ENCODE data around the gene KRTAP15-1.

Gene KRTAP15-1

GRCh38 chr21:30439975-30440374 is at the start of gene KRTAP15-1:
Gene KRTAP15-1, plus strand, starts transcription at chr21:30440275. Its CDS starts 53 bp downstream, at chr21:30440328.
- DNase-seq = no peak

DNA sequence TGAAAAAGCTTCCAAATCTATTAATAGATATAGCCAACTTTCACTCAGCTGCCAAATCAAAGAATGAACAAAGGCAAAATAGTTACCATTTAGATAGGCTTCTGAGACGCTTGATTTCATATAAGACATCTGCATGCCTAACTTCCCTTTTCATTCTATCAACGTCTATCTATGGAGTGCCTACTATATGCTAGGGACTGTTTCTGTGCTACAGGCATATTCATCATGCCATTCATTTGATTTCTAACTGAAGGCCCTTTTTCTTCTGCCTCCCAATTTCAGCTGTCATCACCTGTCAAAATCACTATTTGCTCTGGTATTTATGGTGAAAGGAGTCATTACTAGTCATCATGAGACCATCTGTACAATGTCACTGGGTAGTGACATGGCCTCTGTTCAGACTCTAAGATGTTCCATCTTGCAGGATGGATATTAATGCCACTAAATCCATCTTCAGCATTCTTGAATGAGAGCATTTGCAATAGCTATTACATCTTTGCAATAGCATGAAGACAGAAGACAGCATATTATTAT is 48.5 kb upstream of the KRTAP15-1 start:
- DNase-seq = no peak

DNA sequence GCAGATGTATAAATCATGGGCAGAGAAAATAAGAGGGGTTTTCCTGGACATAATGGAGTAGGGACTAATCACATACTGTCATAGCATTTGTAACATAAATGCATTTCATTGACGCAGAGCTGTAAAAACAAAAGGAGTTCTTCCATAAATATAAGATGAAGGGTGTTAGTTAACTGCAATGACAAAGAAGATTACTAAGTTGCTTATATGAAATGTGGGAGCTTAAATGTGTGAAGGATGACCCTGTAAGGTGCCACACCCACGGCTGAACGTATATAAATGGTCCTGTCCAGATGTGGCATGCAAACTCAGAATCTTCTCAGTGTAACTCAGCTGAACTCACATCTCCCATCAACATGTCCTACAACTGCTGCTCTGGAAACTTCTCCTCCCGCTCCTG is 44.3 kb upstream of the KRTAP15-1 start, which contains the start of gene KRTAP13-1:
TSS of gene KRTAP13-1 (plus strand) at position 301 of the 400 bp plus-strand sequence. CDS start at position 357, 56 bp downstream.
- no peak for DNase-seq

- no peak for DNase-seq
These were observed 31.1 kb upstream of the KRTAP15-1 start for GRCh38 chr21:30408782-30409494.

DNA sequence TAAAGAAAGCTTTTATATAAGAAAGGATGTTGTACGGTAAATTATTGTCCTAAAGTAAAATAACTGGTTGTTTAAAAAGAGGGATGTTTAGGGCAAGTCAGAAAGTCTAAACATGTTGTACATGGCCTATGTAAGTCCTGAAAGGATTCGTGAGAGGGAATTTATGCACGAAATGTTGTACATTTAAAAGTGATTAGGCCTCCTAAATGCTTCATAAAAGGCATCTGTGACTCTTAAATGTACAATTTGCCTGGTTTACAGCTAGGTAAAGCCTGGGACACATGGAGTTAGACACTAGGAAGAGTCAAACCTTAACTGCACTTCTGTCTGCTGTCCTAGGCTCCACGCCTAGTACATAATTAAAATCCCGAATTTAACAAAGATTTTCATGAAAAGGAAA is 24.1 kb upstream of the KRTAP15-1 start:
- no peak for DNase-seq

- no peak for DNase-seq
These were observed 14.2 kb upstream of the KRTAP15-1 start, which contains the start of gene KRTAP13-3 for GRCh38 chr21:30425826-30426225. Gene KRTAP13-3, minus strand, starts transcription at chr21:30425926. Its CDS starts 14 bp downstream, at chr21:30425912.

DNA sequence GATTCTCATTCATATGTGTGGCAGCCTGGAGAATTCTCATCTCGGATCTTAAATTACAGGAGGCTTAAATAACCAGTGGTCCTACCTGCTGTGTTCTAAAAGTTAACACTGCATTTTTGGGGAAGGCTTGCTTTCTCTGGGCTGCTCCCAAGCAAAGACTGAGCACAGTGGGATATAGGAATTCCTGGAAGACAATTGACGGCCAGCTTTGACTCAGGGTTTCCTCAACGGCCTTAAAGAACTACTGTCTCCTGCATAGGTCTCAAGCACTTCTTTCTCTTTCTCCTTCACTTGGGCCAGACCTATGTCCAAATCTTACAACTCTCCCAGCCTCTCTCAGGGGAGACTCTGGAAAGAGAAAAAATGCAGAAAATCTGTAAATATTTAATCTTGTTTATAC is 13.3 kb upstream of the KRTAP15-1 start:
- DNase-seq = no peak

GRCh38 chr21:30430170-30430655 is 9.9 kb upstream of the KRTAP15-1 start, which contains the start of gene KRTAP13-4:
Gene KRTAP13-4, plus strand, starts transcription at chr21:30430220. Its CDS starts 56 bp downstream, at chr21:30430276.
- no peak for DNase-seq

DNA sequence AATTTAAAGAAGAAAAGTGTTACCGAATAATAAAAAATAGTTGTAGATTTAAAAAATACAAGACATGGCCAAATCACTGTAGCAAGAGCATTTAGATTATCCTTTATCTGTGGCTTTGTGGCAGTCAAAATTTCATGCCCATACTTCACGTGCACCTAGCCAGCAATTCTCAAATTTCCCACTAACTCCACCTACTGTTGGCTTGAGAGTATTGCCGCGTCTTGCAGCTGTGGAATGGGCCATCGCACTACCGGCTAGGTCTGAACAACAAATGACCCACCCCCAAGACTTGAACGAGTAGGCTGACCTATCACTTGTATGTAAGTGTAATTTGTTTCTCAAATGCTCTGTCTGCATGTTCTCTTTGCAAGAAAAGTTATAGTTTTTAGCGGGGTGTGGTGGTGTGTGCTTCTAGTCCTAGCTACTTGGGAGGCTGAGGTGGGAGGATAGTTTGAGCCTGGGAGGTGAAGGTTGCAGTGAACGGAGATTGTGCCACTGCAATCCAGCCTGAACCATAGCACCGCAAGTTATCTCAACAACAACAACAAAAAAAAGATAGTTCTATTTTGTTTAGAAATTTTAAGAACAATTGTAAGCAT is 5.9 kb upstream of the KRTAP15-1 start:
- no peak for DNase-seq

- no peak for DNase-seq
These were observed 3.0 kb upstream of the KRTAP15-1 start for GRCh38 chr21:30437010-30437565.

DNA sequence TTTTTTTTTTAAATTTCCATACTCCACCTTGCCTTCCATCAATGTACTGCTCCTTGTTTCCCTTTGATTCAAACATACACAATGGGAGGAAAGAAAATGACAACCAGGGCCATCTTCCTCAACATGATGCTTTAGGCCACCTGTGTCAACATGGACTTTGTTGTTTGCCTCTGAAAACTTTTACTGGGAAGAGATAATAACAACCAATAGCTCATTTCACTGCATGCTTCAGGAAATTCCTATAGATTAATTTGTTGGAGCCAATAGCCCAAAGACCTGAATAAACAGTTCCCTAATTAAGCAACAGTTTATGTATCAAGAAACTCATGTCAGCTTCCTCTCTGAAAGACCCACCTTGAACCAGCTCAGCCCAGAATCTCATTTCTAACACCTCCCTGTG is 3.2 kb downstream of the KRTAP15-1 start:
- DNase-seq = no peak

- DNase-seq = no peak
These were observed 4.1 kb downstream of the KRTAP15-1 start for GRCh38 chr21:30444204-30444603.

DNA sequence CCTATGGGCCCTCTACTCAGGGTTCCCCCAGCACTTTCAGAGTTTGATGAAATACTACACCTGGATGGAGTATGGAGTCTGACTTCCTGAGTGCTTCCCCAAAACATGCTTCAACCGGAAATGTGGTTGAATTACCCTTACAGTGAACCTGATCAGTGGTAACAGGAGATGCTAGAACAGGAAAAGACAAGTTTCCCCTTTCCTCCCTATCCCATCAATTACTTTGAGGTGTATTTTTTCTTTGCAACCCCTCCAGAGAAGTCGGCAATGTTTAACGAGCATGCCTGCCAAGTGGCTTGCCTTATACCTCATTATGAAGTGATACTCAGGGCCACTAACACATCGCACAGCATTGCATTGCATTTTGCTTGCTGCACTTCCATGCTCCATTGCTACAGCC is 7.0 kb downstream of the KRTAP15-1 start:
- DNase-seq = no peak

DNA sequence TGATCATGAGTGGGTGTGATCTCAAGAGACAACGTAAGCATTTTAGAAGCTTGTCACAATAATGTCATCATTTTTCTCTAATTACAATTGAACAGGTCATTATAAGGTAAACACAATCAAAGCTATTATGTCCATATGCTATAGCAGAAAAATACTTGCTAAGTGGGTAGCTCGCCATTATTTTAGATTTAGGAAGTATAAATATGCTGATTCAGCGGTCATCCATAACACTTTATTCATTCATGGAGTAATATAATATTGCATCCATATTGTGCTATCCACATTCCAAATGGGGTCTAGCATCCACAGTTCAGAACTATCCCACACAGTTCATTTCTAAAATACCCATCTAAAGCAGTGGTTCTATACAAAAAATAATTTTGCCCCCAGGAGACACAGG is 8.4 kb downstream of the KRTAP15-1 start:
- no peak for DNase-seq

DNA sequence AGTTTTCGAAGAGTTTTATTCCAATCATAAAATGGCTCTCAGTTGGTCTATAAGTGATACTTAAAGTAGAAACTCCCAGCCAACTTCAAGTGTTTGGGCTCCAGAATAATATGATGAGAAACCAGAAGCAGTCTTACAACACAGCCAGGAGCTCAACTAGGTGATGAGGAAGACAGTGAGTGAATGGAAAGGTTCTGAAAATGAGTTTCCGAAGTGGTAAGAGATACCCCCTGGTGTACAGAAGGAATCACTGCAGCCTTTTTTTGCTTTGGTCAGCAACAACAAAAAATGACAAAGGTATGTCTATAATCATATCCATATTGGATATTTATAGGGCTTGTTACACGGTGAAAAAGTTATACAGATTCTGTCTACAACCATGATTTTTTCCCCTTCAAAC is 23.6 kb downstream of the KRTAP15-1 start:
- DNase-seq = no peak

GRCh38 chr21:30468900-30469714 is 29.0 kb downstream of the KRTAP15-1 start:
- no peak for DNase-seq

GRCh38 chr21:30478004-30478403 is 37.9 kb downstream of the KRTAP15-1 start:
- DNase-seq = no peak

- DNase-seq = no peak
These were observed 39.2 kb downstream of the KRTAP15-1 start for GRCh38 chr21:30479259-30479658.

GRCh38 chr21:30480145-30480544 is 40.1 kb downstream of the KRTAP15-1 start, which contains the start of gene KRTAP19-1:
Gene KRTAP19-1, minus strand, starts transcription at chr21:30480367. Its CDS starts 50 bp downstream, at chr21:30480317.
- DNase-seq = no peak

GRCh38 chr21:30482130-30482529 is 42.1 kb downstream of the KRTAP15-1 start:
- no peak for DNase-seq

GRCh38 chr21:30486180-30486579 is 46.1 kb downstream of the KRTAP15-1 start:
- no peak for DNase-seq

DNA sequence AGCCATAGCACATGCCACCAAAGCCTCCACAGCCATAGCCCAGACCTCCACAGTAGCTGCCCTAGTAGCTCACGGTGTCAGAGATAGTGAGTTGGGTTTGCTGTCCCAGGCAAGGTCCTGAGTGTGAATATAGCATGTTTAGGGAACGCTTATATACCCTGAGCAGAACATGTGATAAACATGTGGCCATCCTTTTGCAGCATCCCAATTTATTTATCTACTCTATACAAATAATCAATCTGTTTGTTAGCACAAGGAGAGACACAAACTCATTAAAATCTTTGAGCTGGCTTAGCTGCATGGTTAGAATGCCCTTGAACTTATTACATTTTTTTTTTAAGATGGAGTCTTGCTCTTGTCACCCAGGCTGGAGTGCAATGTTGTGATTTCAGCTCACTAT is 47.3 kb downstream of the KRTAP15-1 start, which contains the start of gene KRTAP19-2:
TSS of gene KRTAP19-2 (minus strand) at position 101 of the 400 bp plus-strand sequence. CDS start at position 13, 88 bp downstream.
- DNase-seq = no peak

Data from activated T-cell treated with anti-CD3 and anti-CD28 coated beads for 4 hours (primary cell).